Measurements from ENCODE around the gene DCP1A.
A peak's percentile ranks its signal among the peaks of the same experiment; 100 is the strongest.
"Not testable (repeated sequence)": the region's sequence is repeated elsewhere in the genome, so short reads cannot be mapped to it uniquely, and the experiment has no call there.

DCP1A gene

DNA sequence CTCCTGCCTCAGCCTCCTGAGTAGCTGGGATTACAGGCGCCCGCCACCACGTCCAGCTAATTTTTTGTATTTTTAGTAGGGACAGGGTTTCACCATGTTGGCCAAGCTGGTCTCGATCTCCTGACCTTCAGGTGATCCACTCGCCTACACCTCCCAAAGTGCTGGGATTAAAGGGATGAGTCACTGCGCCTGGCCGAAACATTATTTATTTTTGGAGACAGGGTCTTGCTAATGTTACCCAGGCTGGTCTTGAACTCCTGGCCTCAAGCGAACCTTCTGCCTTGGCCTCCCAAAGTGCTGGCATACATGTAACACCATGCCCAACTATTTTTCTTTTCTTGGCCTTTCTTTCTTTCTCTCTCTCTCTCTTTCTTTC, 94.4 kb downstream of the DCP1A start:
- H3K9ac ChIP-seq (ENCODE audit: low read depth, low read length); H3K27me3 ChIP-seq (ENCODE audit: control insufficient read depth, insufficient read depth, low read length); H3K9me3 ChIP-seq (ENCODE audit: control insufficient read depth, insufficient read depth, low read length): not testable (repeated sequence)
- Histone ChIP-seq H3K36me3 (ENCODE audit: control insufficient read depth, insufficient read depth, low read length) (peaks cover 22% of the 10 kb centered on the region), H3K4me1 (ENCODE audit: control insufficient read depth, insufficient read depth, low read length) (peaks cover 35% of the 10 kb centered on the region), H3K4me3 (ENCODE audit: low read depth, low read length) (peak overlapping the region; percentile 98)

DNA sequence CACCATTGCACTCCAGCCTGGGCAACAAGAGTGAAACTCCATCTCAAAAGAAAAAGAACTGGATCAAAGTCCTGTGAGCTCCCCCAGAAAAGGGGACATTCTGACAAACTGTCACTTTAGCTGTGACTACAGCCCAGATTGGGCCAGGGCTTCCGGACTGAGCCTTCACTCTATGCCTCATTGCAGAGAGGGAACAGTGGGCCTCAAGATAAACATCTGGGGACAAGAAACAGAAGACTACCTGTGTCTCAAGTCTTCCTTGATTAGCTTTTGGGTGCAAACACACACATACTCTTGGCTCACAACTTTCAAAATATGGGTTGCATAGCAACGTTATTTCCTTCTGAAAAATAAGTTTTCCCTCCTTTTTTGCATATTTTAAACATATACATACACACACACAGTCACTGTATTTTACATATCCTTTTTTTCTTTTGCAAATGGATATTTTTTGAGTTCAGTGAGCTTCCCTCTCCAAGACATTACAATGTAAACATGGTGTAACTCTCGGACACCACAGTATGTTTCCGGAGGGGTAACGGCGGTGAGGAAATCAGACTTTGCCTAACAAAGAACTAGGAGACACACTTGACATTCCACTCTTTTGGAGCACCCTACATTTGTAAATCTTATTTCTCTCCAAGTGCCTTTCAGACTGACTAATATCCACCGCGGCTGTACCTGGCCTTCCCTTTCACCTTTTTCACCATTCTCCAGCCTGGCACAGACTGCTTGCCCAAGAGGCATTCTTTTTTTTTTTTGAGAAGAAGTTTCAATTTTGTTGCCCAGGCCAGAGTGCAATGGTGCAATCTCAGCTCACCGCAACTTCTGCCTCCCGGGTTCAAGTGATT, 95.0 kb downstream of the DCP1A start:
- Histone ChIP-seq H3K27me3 (ENCODE audit: control insufficient read depth, insufficient read depth, low read length) (no peaks in the 10 kb centered on the region), H3K9me3 (ENCODE audit: control insufficient read depth, insufficient read depth, low read length) (no peaks in the 10 kb centered on the region), H3K4me1 (ENCODE audit: control insufficient read depth, insufficient read depth, low read length) (peaks cover 38% of the 10 kb centered on the region), H3K36me3 (ENCODE audit: control insufficient read depth, insufficient read depth, low read length) (peaks cover 22% of the 10 kb centered on the region), H3K4me3 (ENCODE audit: low read depth, low read length) (peak overlapping the region; percentile 98), H3K9ac (ENCODE audit: low read depth, low read length) (no peak overlapping the region)

DNA sequence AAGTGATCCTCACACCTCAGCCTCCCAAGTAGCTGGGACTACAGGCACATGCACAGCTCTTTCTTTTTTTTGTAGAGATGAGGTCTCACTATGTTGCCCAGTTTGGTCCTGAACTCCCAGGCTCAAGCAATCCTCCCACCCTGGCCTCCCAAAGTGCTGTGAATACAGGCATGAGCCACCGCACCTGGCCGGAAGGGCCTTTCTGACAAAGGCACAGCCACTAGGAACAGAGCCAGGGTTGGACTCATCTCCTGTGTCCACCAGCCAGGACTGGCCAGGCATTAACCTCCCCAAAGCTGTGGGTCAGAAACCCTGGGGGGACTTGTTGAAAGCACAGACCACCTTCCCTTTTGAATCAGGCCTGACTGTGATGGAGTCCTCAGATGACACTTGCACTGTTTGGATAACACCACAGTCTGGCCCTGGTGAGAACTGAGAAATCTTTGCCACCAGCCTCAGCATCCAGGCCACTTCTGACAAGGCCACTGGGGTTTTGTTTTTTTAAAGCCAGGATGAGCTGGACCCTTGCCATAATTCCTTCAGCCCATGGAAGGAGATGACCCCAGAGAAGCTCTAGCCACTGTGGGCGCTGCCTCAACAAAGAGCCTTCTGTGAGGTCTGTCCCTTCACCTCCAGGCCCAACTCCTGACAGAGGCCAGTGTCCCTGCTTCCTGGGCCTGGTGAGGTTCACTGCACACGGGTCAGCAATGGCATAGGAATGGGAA, 96.3 kb downstream of the DCP1A start:
- Histone ChIP-seq H3K4me3 (ENCODE audit: low read depth, low read length) (no peak overlapping the region), H3K27me3 (ENCODE audit: control insufficient read depth, insufficient read depth, low read length) (no peaks in the 10 kb centered on the region), H3K36me3 (ENCODE audit: control insufficient read depth, insufficient read depth, low read length) (peaks cover 22% of the 10 kb centered on the region), H3K9me3 (ENCODE audit: control insufficient read depth, insufficient read depth, low read length) (no peaks in the 10 kb centered on the region), H3K4me1 (ENCODE audit: control insufficient read depth, insufficient read depth, low read length) (peaks cover 38% of the 10 kb centered on the region), H3K9ac (ENCODE audit: low read depth, low read length) (no peak overlapping the region)

DNA sequence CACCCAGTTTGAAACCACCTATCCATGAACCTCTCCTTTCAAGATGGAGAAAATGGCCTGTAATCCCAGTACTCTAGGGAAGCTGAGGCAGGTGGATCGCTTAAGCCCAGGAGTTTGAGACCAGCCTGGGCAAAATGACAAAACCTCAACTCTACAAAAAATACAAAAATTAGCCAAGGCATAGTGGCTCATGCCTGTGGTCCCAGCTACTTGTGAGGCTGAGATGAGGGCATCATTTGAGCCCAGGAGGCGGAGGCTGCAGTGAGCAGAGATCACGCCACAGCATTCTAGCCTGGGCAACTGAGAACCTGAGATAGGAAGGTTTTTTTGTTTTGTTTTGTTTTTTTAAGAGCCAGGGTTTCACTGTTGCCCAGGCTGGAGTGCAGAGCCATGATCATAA, 96.9 kb downstream of the DCP1A start:
- Histone ChIP-seq H3K36me3 (ENCODE audit: control insufficient read depth, insufficient read depth, low read length) (peaks cover 22% of the 10 kb centered on the region), H3K9me3 (ENCODE audit: control insufficient read depth, insufficient read depth, low read length) (no peaks in the 10 kb centered on the region), H3K4me3 (ENCODE audit: low read depth, low read length) (no peak overlapping the region), H3K9ac (ENCODE audit: low read depth, low read length) (no peak overlapping the region), H3K4me1 (ENCODE audit: control insufficient read depth, insufficient read depth, low read length) (peaks cover 38% of the 10 kb centered on the region), H3K27me3 (ENCODE audit: control insufficient read depth, insufficient read depth, low read length) (no peaks in the 10 kb centered on the region)

DNA sequence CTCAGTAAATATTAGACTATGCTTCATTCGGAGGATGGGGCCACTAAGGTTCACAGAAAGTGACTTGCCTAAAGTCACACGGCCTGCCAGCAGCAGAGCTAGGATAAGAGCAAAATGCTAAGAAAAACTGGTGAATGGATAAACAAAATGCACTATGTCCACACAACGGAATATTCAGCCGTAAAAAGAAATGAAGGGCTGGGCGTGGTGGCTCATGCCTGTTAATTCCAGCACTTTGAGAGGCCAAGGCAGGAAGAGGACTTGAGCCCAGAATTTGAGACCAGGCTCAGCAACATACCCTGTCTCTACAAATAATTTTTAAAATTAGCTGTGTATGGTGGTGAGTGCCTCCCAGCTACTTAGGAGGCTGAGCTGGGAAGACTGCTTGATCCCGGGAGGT, 99.2 kb downstream of the DCP1A start:
- H3K9ac ChIP-seq (ENCODE audit: low read depth, low read length), result no peak overlapping the region
- H3K27me3 ChIP-seq (ENCODE audit: control insufficient read depth, insufficient read depth, low read length), result no peaks in the 10 kb centered on the region
- H3K4me1 ChIP-seq (ENCODE audit: control insufficient read depth, insufficient read depth, low read length), result peaks cover 36% of the 10 kb centered on the region
- H3K9me3 ChIP-seq (ENCODE audit: control insufficient read depth, insufficient read depth, low read length), result no peaks in the 10 kb centered on the region
- H3K4me3 ChIP-seq (ENCODE audit: low read depth, low read length), result no peak overlapping the region
- peaks cover 22% of the 10 kb centered on the region for H3K36me3 ChIP-seq (ENCODE audit: control insufficient read depth, insufficient read depth, low read length)

DNA sequence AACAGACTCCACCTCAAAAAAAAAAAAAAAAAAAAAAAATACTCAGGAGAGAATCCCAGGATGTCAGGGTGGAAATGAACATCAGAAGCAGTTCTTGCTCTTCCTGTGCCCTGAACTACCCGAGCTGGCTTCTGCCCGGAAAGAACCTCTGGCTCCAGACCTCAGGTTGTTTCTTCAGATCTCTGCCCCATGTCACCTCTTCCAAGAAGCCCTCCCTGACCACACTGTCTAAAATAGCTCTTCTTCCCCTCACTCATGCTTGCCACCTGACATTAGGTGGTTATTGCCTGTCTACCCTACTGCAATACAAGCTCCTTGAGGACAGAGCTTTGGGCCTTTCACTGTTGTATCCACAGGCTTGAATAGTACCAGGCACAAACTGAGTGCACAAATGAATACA, 99.7 kb downstream of the DCP1A start:
- Histone ChIP-seq H3K4me3 (ENCODE audit: low read depth, low read length) (no peak overlapping the region), H3K9me3 (ENCODE audit: control insufficient read depth, insufficient read depth, low read length) (no peaks in the 10 kb centered on the region), H3K9ac (ENCODE audit: low read depth, low read length) (no peak overlapping the region), H3K27me3 (ENCODE audit: control insufficient read depth, insufficient read depth, low read length) (no peaks in the 10 kb centered on the region), H3K4me1 (ENCODE audit: control insufficient read depth, insufficient read depth, low read length) (peaks cover 33% of the 10 kb centered on the region), H3K36me3 (ENCODE audit: control insufficient read depth, insufficient read depth, low read length) (peaks cover 19% of the 10 kb centered on the region)

DNA sequence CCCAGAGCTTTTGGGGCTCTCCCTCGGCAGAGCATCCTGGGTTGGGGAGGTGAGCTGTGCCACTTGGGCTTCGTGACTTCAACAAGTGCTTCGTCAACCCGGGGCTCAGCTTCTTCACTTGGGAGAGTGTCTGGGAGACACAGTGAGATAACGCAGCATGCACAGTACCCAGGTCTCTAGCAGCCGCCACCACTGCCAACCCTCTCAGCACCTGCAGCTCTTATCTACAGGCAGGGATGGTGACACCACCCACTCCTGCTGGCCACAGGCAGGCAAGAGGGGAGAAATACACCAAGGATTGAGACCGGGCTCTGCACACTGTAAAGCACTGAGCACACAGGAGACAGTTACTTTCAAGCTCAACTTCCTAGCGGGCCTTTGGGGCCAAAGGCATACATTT, 103.1 kb downstream of the DCP1A start:
- Histone ChIP-seq H3K4me3 (ENCODE audit: low read depth, low read length) (no peak overlapping the region), H3K27me3 (ENCODE audit: control insufficient read depth, insufficient read depth, low read length) (no peaks in the 10 kb centered on the region), H3K4me1 (ENCODE audit: control insufficient read depth, insufficient read depth, low read length) (peaks cover 7% of the 10 kb centered on the region), H3K36me3 (ENCODE audit: control insufficient read depth, insufficient read depth, low read length) (peaks cover 39% of the 10 kb centered on the region), H3K9ac (ENCODE audit: low read depth, low read length) (no peak overlapping the region), H3K9me3 (ENCODE audit: control insufficient read depth, insufficient read depth, low read length) (no peaks in the 10 kb centered on the region)

DNA sequence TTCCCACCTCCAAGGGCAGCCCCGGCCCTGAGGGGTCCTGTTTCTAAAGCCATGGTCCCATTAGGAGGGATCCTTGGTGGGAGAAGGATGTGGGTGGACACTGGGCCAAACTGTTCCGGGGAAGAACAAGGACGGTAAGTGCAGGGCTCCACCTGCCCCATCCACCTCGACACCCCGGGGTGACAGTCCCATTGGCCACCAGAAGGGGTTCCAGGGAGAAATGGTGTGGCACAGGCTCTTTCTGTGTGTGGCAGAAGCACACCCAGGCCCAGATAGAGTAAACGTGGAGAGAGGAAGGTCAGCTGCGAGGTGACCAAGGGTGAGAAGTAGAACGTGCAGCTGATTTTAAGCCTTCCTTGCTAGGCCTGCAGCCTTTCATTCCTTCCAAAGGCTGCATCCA, 103.6 kb downstream of the DCP1A start:
- no peaks in the 10 kb centered on the region for H3K27me3 ChIP-seq (ENCODE audit: control insufficient read depth, insufficient read depth, low read length)
- H3K9me3 ChIP-seq (ENCODE audit: control insufficient read depth, insufficient read depth, low read length), result no peaks in the 10 kb centered on the region
- H3K36me3 ChIP-seq (ENCODE audit: control insufficient read depth, insufficient read depth, low read length), result peaks cover 44% of the 10 kb centered on the region
- H3K4me1 ChIP-seq (ENCODE audit: control insufficient read depth, insufficient read depth, low read length), result peaks cover 7% of the 10 kb centered on the region
- no peak overlapping the region for H3K4me3 ChIP-seq (ENCODE audit: low read depth, low read length)
- H3K9ac ChIP-seq (ENCODE audit: low read depth, low read length), result no peak overlapping the region

DNA sequence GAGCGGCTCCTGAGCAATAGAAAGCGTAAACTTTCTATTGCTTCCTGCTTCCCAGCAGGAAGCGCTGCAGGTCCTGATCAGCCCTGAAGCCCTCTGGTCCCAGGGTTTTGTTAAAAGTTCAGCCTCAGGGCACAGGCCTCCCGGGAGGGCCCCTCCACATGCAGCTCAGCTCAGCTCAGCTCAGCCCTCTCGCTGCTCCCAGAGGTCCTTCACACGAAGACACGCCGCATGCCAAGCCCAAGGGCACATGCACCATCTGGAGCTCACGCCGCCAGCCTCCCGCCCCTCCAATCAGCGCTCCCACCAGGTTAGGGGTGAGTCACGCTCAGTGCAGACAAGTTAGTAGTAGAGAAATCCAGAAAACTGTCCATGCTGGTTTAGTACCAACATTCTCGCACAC, 104.2 kb downstream of the DCP1A start:
- peaks cover 50% of the 10 kb centered on the region for H3K36me3 ChIP-seq (ENCODE audit: control insufficient read depth, insufficient read depth, low read length)
- no peaks in the 10 kb centered on the region for H3K27me3 ChIP-seq (ENCODE audit: control insufficient read depth, insufficient read depth, low read length)
- H3K4me1 ChIP-seq (ENCODE audit: control insufficient read depth, insufficient read depth, low read length), result peaks cover 7% of the 10 kb centered on the region
- no peaks in the 10 kb centered on the region for H3K9me3 ChIP-seq (ENCODE audit: control insufficient read depth, insufficient read depth, low read length)
- no peak overlapping the region for H3K4me3 ChIP-seq (ENCODE audit: low read depth, low read length)
- H3K9ac ChIP-seq (ENCODE audit: low read depth, low read length), result no peak overlapping the region

DNA sequence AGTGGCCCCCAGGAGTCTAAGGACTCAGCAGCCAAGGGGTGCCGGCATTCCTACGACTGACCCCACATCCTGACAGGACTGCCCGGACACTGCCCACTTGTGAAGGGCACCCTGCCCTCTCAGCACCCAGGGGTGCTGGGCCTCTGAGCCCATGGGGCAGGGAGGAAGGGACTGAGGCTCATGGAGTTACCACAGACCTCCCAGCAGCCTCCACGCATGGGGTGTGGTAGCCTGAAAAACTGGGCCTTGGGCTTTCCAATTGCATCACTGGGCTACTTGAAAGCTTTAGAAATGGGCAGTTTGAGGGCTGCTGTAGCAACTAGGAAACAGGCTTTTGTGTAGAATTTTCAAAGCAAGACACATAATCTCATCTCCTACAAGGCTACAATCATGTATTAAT, 104.7 kb downstream of the DCP1A start:
- peaks cover 6% of the 10 kb centered on the region for H3K4me1 ChIP-seq (ENCODE audit: control insufficient read depth, insufficient read depth, low read length)

DNA sequence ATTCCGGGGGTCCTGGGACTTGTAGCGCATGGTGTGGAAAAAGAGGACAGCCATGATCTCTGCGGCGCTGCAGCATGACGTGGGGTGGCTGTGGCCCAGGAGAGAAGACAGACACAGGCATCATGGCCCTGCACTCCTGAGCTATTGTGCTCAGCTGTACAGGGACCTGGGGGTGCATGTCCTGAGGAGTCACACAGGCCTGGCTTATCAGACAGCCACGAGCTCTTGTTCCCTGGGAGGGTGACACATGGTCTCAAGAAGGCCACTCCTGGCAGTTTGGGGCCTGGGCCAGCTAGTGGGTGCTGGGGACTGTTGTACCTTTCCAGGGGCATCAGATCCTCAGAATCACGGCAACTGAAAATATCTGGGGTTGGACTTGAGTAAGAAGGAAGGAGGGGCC, 105.2 kb downstream of the DCP1A start:
- H3K27me3 ChIP-seq (ENCODE audit: control insufficient read depth, insufficient read depth, low read length), result no peaks in the 10 kb centered on the region
- peaks cover 4% of the 10 kb centered on the region for H3K4me1 ChIP-seq (ENCODE audit: control insufficient read depth, insufficient read depth, low read length)
- peak overlapping the region; percentile 54 for H3K9ac ChIP-seq (ENCODE audit: low read depth, low read length)
- no peak overlapping the region for H3K4me3 ChIP-seq (ENCODE audit: low read depth, low read length)
- H3K36me3 ChIP-seq (ENCODE audit: control insufficient read depth, insufficient read depth, low read length), result peaks cover 55% of the 10 kb centered on the region
- no peaks in the 10 kb centered on the region for H3K9me3 ChIP-seq (ENCODE audit: control insufficient read depth, insufficient read depth, low read length)

More for the DNA sequence above, 104.7 kb downstream of the DCP1A start:
- H3K9me3 ChIP-seq (ENCODE audit: control insufficient read depth, insufficient read depth, low read length), result no peaks in the 10 kb centered on the region
- no peak overlapping the region for H3K4me3 ChIP-seq (ENCODE audit: low read depth, low read length)
- H3K36me3 ChIP-seq (ENCODE audit: control insufficient read depth, insufficient read depth, low read length), result peaks cover 55% of the 10 kb centered on the region
- H3K27me3 ChIP-seq (ENCODE audit: control insufficient read depth, insufficient read depth, low read length), result no peaks in the 10 kb centered on the region
- no peak overlapping the region for H3K9ac ChIP-seq (ENCODE audit: low read depth, low read length)
